NAMALWA (cell line): Measurements from ENCODE around the gene ATP2B1.

Experiments
- DNase-seq: peaks from one replicate; pipeline ENCODE4 v3.0.0-alpha.2; 2015; ENCODE audit warnings: low spot score

ATP2B1 gene

GRCh38 chr12:89589753-89590152, 118.9 kb downstream of the ATP2B1 start:
- no peak for DNase-seq

- no peak for DNase-seq
Observed at GRCh38 chr12:89578499-89578898, 130.1 kb downstream of the ATP2B1 start.

- DNase-seq, result no peak
Observed at GRCh38 chr12:89576572-89577220, 131.9 kb downstream of the ATP2B1 start.

GRCh38 chr12:89575374-89575773, 133.3 kb downstream of the ATP2B1 start:
- no peak for DNase-seq

GRCh38 chr12:89574736-89575208, 133.9 kb downstream of the ATP2B1 start:
- DNase-seq, result peak; percentile 8

- no peak for DNase-seq
Observed at GRCh38 chr12:89573051-89573810, 135.4 kb downstream of the ATP2B1 start.

- DNase-seq, result no peak
Observed at GRCh38 chr12:89571491-89572195, 137.0 kb downstream of the ATP2B1 start.

GRCh38 chr12:89568484-89568883, 140.2 kb downstream of the ATP2B1 start:
- no peak for DNase-seq

- DNase-seq, result no peak
Observed at GRCh38 chr12:89567691-89568239, 140.9 kb downstream of the ATP2B1 start.

- DNase-seq, result no peak
Observed at GRCh38 chr12:89566615-89567014, 142.0 kb downstream of the ATP2B1 start.

- no peak for DNase-seq
Observed at GRCh38 chr12:89565002-89565401, 143.6 kb downstream of the ATP2B1 start.

- DNase-seq, result no peak
Observed at GRCh38 chr12:89559753-89560152, 148.9 kb downstream of the ATP2B1 start.

- DNase-seq, result no peak
Observed at GRCh38 chr12:89556976-89557375, 151.7 kb downstream of the ATP2B1 start.

- DNase-seq, result no peak
Observed at GRCh38 chr12:89552376-89552775, 156.3 kb downstream of the ATP2B1 start.

- DNase-seq, result no peak
Observed at GRCh38 chr12:89551747-89552146, 156.9 kb downstream of the ATP2B1 start.

GRCh38 chr12:89547101-89547500, 161.5 kb downstream of the ATP2B1 start:
- no peak for DNase-seq

GRCh38 chr12:89546151-89546550, 162.5 kb downstream of the ATP2B1 start:
- no peak for DNase-seq

- DNase-seq, result no peak
Observed at GRCh38 chr12:89544681-89545184, 163.9 kb downstream of the ATP2B1 start.

- DNase-seq, result no peak
Observed at GRCh38 chr12:89544022-89544421, 164.6 kb downstream of the ATP2B1 start.

- DNase-seq, result peak; percentile 80
Observed at GRCh38 chr12:89542912-89543592, 165.6 kb downstream of the ATP2B1 start.

GRCh38 chr12:89542236-89542635, 166.4 kb downstream of the ATP2B1 start:
- DNase-seq, result no peak

- DNase-seq, result no peak
Observed at GRCh38 chr12:89540586-89540985, 168.1 kb downstream of the ATP2B1 start.
